Stimulated activated CD8-positive, alpha-beta memory T cell treated with anti-CD3 and anti-CD28 coated beads, Interleukin-7, amount 100 ng/mL, for 24 hours (primary cell): ENCODE measurements around the gene CA10.

Experiments
- DNase-seq: peaks from one replicate; pipeline ENCODE4 v3.0.0-alpha.2; 2020; ENCODE audit warnings: low read depth

The CA10 gene

GRCh38 chr17:52158450-52159042 is at the start of gene CA10:
Gene CA10 (minus strand): TSS chr17:52158714.
- DNase-seq: no peak

- DNase-seq: no peak
Measured at GRCh38 chr17:52207796-52208195, 49.3 kb upstream of the CA10 start.

DNA sequence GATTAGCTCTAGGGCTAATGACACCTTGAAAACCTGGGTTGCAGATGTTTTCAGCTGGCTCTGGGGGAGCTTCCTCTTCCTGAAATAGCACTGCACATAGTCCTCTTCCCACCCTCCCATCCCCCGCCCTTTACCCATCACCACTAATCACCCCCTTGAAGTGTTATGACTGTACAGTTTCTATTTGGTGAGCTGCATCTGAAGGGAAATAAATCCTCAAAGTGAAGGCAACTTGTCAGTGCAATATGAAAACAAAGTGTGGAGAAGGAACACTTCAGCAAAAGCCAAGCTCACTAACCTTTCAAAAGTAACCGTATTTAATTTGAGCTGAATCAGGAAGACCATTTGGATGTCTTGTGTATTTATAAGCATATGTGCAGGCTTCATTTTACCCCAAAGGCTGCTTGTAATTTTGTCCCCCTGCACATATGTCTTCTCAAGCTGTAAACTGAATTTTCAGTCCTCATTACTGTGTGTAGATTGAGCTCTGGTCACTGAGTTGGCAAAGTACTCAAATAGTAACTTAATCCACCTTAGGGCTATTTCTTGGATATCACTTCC is 44.1 kb upstream of the CA10 start:
- DNase-seq: no peak

GRCh38 chr17:52201767-52202519 is 43.4 kb upstream of the CA10 start:
- no peak for DNase-seq

DNA sequence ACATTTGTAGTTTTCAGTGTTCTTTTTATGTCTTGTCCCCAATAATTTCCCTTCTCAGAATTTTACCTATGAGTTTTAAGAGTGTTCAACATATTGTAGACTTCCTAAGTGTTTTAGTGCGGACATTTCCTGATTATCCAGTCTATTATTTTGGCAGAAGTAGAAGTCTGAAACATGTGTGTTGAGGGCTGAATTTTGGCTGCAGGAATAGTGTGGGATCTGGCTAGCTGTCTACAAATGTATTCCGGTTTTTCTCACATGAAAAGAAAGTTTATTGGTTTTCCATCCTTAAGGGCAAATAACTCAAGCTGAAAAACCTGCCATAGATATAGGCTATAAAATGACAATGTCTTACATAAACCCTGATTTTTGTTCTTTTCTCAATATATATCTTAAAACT is 33.0 kb upstream of the CA10 start:
- no peak for DNase-seq

- DNase-seq: no peak
Measured at GRCh38 chr17:52181782-52182181, 23.3 kb upstream of the CA10 start.

DNA sequence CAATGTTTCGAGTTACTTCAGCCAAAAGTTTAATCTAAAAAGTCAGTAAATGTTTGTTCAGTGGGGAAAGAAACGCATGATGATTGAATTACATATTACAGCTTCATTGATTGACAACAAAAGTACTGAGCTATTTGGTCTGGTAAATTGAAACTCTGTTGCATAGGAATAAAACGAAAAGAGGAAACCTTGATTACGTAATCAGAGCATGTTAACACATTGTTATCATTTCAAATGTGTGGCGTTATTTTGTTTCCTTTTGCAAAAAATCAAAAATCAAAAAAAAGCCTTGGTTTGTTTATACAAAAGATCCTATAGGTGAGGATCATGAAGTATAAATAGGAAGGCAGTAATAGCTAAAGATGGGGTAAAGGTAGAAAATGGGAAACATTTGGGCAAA is 19.5 kb upstream of the CA10 start:
- no peak for DNase-seq

GRCh38 chr17:52170963-52171572 is 12.6 kb upstream of the CA10 start:
- DNase-seq: no peak

DNA sequence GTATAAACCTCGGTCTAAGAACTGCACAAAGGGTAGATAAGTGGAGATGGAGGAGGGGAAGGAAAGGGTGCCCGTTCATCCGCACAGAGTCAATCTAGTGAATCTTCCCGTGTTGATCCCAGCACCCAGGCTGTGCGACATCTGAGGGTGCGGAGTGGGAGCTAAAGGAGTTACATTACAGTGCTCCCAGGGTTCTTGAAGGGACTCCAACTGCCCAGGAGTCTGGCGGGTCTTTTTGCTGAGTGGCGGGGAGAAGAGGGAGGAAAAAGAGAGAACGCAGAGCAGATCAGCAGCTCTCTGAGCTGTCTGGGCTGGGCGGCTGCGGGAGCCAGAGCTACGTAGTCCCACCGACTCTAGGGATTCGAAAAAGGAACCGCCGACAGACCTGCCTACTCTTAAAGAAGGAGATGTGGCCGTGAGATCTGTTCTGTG is 1.6 kb upstream of the CA10 start:
- DNase-seq: no peak

GRCh38 chr17:52159246-52160135 is 977 bp upstream of the CA10 start:
- no peak for DNase-seq

DNA sequence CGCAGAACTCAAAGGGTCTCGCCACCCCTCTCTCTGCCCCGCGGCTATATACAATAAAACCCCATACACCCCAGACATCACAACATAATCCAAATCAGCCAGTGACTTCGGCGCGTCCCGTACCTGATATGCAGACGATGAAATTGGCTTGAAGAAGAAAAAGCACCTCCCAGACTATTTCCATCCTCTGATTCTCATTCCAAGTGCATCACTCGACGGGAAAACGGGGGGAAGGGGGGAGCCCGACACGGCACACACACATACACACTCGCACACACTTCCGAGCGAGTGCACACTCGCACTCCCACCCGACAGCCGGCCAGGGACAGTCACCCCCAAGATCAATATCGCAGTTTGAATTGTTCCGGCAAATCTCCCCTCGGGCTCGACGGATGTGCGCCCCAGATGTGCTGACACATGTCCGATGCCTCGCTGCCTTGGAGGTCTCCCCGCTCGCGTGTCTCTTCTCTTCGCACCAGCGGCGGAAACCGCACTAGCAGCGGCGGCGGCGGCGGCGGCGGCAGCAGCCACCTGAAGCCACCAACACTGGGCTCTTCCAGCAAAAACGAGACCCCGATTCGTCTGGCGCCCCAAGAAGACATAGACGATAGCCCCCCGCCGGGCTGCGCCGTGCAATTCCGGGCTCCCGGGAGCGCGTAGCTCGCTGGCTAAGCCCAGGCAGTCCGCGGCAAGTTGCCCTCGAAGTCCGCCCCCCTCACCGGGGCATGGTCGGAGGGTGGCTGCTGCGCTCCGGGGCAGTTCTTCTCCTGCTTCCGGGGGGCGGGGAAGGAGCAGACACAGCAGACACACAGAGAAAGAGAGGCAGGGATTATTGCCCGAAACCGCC is 688 bp downstream of the CA10 start:
- no peak for DNase-seq

DNA sequence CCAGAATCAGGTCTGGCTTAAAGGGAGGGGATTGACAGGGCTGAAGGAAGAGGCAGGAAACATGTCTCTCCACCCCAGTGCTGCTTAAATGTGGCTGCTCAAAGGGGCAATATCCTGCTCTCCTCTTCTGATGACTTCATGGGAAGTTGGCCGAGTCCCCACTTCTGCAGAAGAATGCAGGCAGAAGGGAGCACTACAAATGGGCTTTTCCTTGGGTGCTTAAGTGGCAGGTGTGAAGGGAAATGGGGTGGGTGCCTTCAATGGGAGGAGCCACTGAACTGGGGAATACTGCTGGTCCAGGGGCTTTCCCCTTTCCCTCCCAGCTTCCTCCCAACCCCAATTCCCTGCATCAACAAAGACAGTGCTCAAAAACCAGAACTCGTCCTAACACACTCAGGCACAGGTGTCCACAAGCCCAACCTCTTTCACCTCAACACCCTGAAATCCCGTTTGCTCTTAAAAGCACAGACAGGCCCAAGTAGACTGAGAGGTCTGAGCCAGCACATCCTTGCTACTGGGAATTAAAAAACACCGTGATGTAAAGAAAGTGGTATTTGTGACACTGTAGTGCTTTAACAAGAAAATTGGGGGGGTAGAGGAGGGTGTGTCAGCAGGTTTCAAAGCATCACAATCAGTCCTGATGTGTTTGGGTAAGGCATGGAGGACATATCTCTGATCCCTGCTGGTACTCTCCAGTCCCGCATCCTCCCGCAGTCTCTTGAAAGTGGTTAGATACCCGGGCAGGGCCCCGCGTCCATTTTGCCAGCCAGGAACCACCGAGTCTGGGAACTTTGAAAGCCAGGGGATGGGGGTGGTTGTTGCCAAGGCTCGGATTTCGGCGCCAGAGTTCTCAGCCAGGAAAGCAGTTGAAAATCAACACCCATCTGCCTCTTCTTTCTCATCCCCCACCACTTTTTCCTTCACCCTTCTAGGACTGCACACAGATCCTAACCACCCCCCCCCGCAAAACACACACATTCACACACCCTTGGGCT is 1.6 kb downstream of the CA10 start:
- no peak for DNase-seq

- no peak for DNase-seq
Measured at GRCh38 chr17:52155301-52155700, 3.2 kb downstream of the CA10 start.

GRCh38 chr17:52154466-52154865 is 4.0 kb downstream of the CA10 start:
- DNase-seq: no peak

DNA sequence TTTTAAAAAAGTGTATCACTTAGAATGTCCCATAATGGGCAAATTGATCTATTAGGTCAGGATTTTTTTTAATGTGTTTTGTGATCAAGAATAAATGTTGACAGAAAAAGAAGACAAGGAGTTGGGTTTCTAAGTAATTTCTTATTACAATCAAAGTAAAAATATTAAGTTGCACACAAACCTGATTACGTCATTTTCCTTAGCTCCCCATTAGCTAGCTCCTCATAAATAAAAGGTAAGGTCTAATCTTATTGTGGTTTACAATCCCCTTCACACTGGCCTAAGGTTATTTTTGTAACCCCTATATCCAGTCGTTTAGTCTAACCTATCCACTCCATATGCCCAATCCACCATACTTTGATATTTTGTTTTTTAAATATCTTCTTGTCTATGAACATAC is 7.6 kb downstream of the CA10 start:
- DNase-seq: no peak

- no peak for DNase-seq
Measured at GRCh38 chr17:52149626-52150025, 8.9 kb downstream of the CA10 start.

DNA sequence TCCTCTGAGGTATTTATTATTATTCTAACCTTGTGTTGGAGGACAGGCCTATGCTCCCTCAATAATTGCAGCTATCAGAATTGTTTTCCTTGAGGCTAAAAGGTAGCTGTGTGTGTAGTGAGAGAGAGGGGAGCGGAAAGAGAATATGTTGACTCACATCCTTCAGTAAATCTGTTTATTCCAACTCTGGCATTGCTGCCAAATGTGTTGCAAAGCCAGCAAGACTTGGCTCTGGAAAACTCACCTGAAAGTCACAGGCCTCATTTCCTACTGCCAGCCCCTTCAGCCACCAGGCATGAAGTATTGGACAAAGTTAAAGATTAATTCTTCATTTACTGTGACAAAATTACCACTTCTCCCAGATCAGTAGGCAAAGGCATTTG is 9.6 kb downstream of the CA10 start:
- DNase-seq: no peak

GRCh38 chr17:52148288-52148968 is 10.1 kb downstream of the CA10 start:
- DNase-seq: no peak

DNA sequence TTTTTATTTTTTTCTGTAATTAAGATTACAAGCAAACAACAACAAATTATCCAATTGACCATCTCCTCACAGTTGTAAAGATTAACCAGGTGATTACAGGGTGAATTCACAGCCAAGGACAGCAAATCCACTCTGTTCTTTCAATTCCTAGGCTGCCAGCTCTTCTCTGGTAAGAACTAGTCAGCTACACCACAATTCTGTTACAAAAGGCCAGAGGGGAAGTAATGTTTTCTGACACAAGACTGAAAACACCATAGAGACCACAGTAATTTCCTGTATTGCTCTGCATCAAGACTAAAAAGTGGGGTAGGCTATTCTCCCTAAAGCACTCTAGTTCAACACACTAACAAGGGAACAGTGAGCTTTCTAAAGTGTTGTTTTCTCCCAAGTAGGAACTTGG is 10.6 kb downstream of the CA10 start:
- no peak for DNase-seq
